Kidney epithelial cell (primary cell): ENCODE results near the gene GTF2I. TPM values are rescaled to one million over a fixed set of nuclear protein-coding genes. Genes with fewer than 3 reads are reported as not detected.

Experiments
- DNase-seq: peaks from one replicate; pipeline ENCODE4 v3.0.0-alpha.2; 2010; ENCODE audit warnings: low read depth
- H3K27me3 ChIP-seq: 2 replicates; pipeline ENCODE4 v1.6.0; 2011; ENCODE audit warnings: low read length; ENCODE audit not compliant: control insufficient read depth, insufficient read depth
- H3K36me3 ChIP-seq: 2 replicates; pipeline ENCODE4 v1.5.1; 2011; ENCODE audit warnings: low read length; ENCODE audit not compliant: control insufficient read depth, insufficient read depth
- H3K4me3 ChIP-seq: 2 replicates; pipeline ENCODE4 v1.5.1; 2011; ENCODE audit warnings: low read depth, mild to moderate bottlenecking, control low read depth, low read length
- CTCF ChIP-seq: IDR thresholded peaks from 2 replicates; pipeline ENCODE4 v1.5.1; 2011; ENCODE audit warnings: mild to moderate bottlenecking, moderate library complexity, low read length, control low read depth, inconsistent platforms; ENCODE audit not compliant: insufficient read depth, poor library complexity, severe bottlenecking
- total RNA-seq: library from RNA; depleted of rRNA; stranded (reverse); fragments of >200 nt; gene quantifications from 2 replicates; pipeline ENCODE4 v1.2.3, GENCODE V29; 2015

Gene GTF2I
- total RNA-seq, 1 donor from 2014 or later = 129 TPM

- H3K27me3 ChIP-seq = no peaks in the 10 kb centered on the region
- DNase-seq = no peak
- H3K36me3 ChIP-seq = peaks cover 4% of the 10 kb centered on the region
- no peak overlapping the region for H3K4me3 ChIP-seq
- no peak for TF ChIP-seq CTCF
These were observed 51.2 kb downstream of the GTF2I start for GRCh38 chr7:74708569-74709275.

- TF ChIP-seq CTCF = no peak
- no peak for DNase-seq
- no peak overlapping the region for H3K4me3 ChIP-seq
- H3K36me3 ChIP-seq = peaks cover 2% of the 10 kb centered on the region
- no peaks in the 10 kb centered on the region for H3K27me3 ChIP-seq
These were observed 52.6 kb downstream of the GTF2I start for GRCh38 chr7:74709880-74710671.

GRCh38 chr7:74713567-74713966 lies 56.0 kb downstream of the GTF2I start:
- peaks cover 2% of the 10 kb centered on the region for H3K36me3 ChIP-seq
- no peak overlapping the region for H3K4me3 ChIP-seq
- no peaks in the 10 kb centered on the region for H3K27me3 ChIP-seq
- TF ChIP-seq CTCF = no peak
- no peak for DNase-seq

- no peaks in the 10 kb centered on the region for H3K36me3 ChIP-seq
- no peak for TF ChIP-seq CTCF
- no peak for DNase-seq
- H3K27me3 ChIP-seq = no peaks in the 10 kb centered on the region
- no peak overlapping the region for H3K4me3 ChIP-seq
These were observed 60.4 kb downstream of the GTF2I start for GRCh38 chr7:74717889-74718288.

- Histone ChIP-seq H3K36me3 (no peaks in the 10 kb centered on the region), H3K4me3 (no peak overlapping the region), H3K27me3 (no peaks in the 10 kb centered on the region)
- DNase-seq = no peak
- no peak for TF ChIP-seq CTCF
These were observed 60.8 kb downstream of the GTF2I start for GRCh38 chr7:74718336-74718735.

- no peaks in the 10 kb centered on the region for H3K27me3 ChIP-seq
- DNase-seq = no peak
- TF ChIP-seq CTCF = no peak
- no peak overlapping the region for H3K4me3 ChIP-seq
- no peaks in the 10 kb centered on the region for H3K36me3 ChIP-seq
These were observed 64.6 kb downstream of the GTF2I start for GRCh38 chr7:74722153-74722552.
